BLaER1 treated with 17β-estradiol and CSF1 and Interleukin-3, amounts not matched to agents 10 nM and 100 nM (cell line): ENCODE data around the gene FBXW4.

Source experiments
- H3K27ac ChIP-seq, 11 experiments: shearing (Covaris generic); formaldehyde crosslinking; 2 replicates each; pipeline ENCODE4 v1.8.1; 2022
- H3K27me3 ChIP-seq, 11 experiments: shearing (Covaris generic); formaldehyde crosslinking; 2 replicates each; pipeline ENCODE4 v1.8.1; 2022
- H3K36me3 ChIP-seq, 11 experiments: shearing (Covaris generic); formaldehyde crosslinking; 2 replicates each; pipeline ENCODE4 v1.8.1; 2022
- H3K4me1 ChIP-seq, 10 experiments: shearing (Covaris generic); formaldehyde crosslinking; 2 replicates each; pipeline ENCODE4 v1.8.1; 2022
- H3K4me2 ChIP-seq, 11 experiments: shearing (Covaris generic); formaldehyde crosslinking; 2 replicates each; pipeline ENCODE4 v1.8.1; 2022
- H3K4me3 ChIP-seq, 10 experiments: shearing (Covaris generic); formaldehyde crosslinking; 2 replicates each; pipeline ENCODE4 v1.8.1; 2022
- H3K9ac ChIP-seq, 11 experiments: shearing (Covaris generic); formaldehyde crosslinking; 2 replicates each; pipeline ENCODE4 v1.8.1; 2022
- H3K9me3 ChIP-seq, 11 experiments: shearing (Covaris generic); formaldehyde crosslinking; replicated peaks in 1 of 11; 2 replicates each; pipeline ENCODE4 v1.8.1; 2022
- H4K20me1 ChIP-seq, 11 experiments: shearing (Covaris generic); formaldehyde crosslinking; 2 replicates each; pipeline ENCODE4 v1.8.1; 2022
- Cebpa-rat ChIP-seq, 11 experiments: shearing (Covaris generic); IDR thresholded peaks; 2 replicates each; pipeline ENCODE4 v1.8.1; 2022

Gene FBXW4

GRCh38 chr10:101588879-101589278 is 106.1 kb downstream of the FBXW4 start:
- H3K9ac ChIP-seq: peak overlapping the region in 2 of 11 experiments; percentile 65 to 68; a peak in 2 of 22 replicates
- H3K4me2 ChIP-seq: peak overlapping the region; percentile 70 to 89 (median 81)
- H3K4me3 ChIP-seq: peak overlapping the region; percentile 57 to 79 (median 69); a peak in 19 of 20 replicates
- H3K4me1 ChIP-seq: peaks cover 19 to 39% (median 26%) of the 10 kb centered on the region in 10 experiments; a peak in 18 of 20 replicates
- peaks cover 17 to 35% (median 27%) of the 10 kb centered on the region in 11 experiments for H3K27me3 ChIP-seq
- H4K20me1 ChIP-seq: peaks cover 0 to 6% (median 0%) of the 10 kb centered on the region in 11 experiments; a peak in 1 of 22 replicates
- peaks cover 0 to 11% (median 0%) of the 10 kb centered on the region in 11 experiments; a peak in 5 of 22 replicates for H3K9me3 ChIP-seq
- H3K27ac ChIP-seq: no peak overlapping the region
- H3K36me3 ChIP-seq: peaks cover 0 to 13% (median 0%) of the 10 kb centered on the region in 11 experiments; a peak in 5 of 22 replicates
- TF ChIP-seq Cebpa-rat (IDR thresholded peaks at IDR 0.05): no peak

- H3K27ac ChIP-seq: peak within 1 kb of the TSS in 10 of 11 experiments; percentile 44 to 70 (median 62); a peak in 16 of 22 replicates
- no peak for TF ChIP-seq Cebpa-rat (IDR thresholded peaks at IDR 0.05)
Observed at GRCh38 chr10:101587725-101588653, 107.0 kb downstream of the FBXW4 start, which contains the start of the genes DPCD and POLL. TSS of gene DPCD (plus strand) at chr10:101588321. CDS start at chr10:101588337, 16 bp downstream. TSS of gene POLL (minus strand) at chr10:101588257. CDS start at chr10:101587360, 897 bp downstream.

GRCh38 chr10:101585841-101586240 is 109.1 kb downstream of the FBXW4 start:
- Histone ChIP-seq H3K4me1 (peaks cover 10 to 22% (median 19%) of the 10 kb centered on the region in 10 experiments; a peak in 18 of 20 replicates), H3K9ac (no peak overlapping the region), H3K27me3 (peaks cover 17 to 35% (median 27%) of the 10 kb centered on the region in 11 experiments), H3K9me3 (peaks cover 0 to 11% (median 0%) of the 10 kb centered on the region in 11 experiments; a peak in 5 of 22 replicates), H3K4me2 (no peak overlapping the region), H3K27ac (no peak overlapping the region), H4K20me1 (peaks cover 0 to 6% (median 0%) of the 10 kb centered on the region in 11 experiments; a peak in 1 of 22 replicates), H3K36me3 (peaks cover 0 to 42% (median 8%) of the 10 kb centered on the region in 11 experiments; a peak in 7 of 22 replicates), H3K4me3 (no peak overlapping the region)
- no peak for TF ChIP-seq Cebpa-rat (IDR thresholded peaks at IDR 0.05)

More at GRCh38 chr10:101587725-101588653, 107.0 kb downstream of the FBXW4 start, which contains the start of the genes DPCD and POLL:
- Histone ChIP-seq H3K36me3 (peaks cover 0 to 22% (median 4%) of the 10 kb centered on the region in 11 experiments; a peak in 7 of 22 replicates), H3K9ac (peak within 1 kb of the TSS; percentile 42 to 77 (median 68); a peak in 20 of 22 replicates), H3K4me1 (peaks cover 14 to 30% (median 22%) of the 10 kb centered on the region in 10 experiments; a peak in 18 of 20 replicates), H3K4me3 (peak within 1 kb of the TSS; percentile 57 to 79 (median 69)), H4K20me1 (peaks cover 0 to 6% (median 0%) of the 10 kb centered on the region in 11 experiments; a peak in 1 of 22 replicates), H3K9me3 (peaks cover 0 to 11% (median 0%) of the 10 kb centered on the region in 11 experiments; a peak in 5 of 22 replicates), H3K27me3 (peaks cover 17 to 35% (median 27%) of the 10 kb centered on the region in 11 experiments), H3K4me2 (peak within 1 kb of the TSS; percentile 70 to 89 (median 81))

- H3K27me3 ChIP-seq: no peaks in the 10 kb centered on the region
- no peak overlapping the region for H3K27ac ChIP-seq
- peaks cover 0 to 17% (median 0%) of the 10 kb centered on the region in 11 experiments; a peak in 2 of 22 replicates for H4K20me1 ChIP-seq
- peak overlapping the region in 1 of 11 experiments; percentile 18; a peak in 1 of 22 replicates for H3K9ac ChIP-seq
- no peak overlapping the region for H3K4me2 ChIP-seq
- no peak overlapping the region for H3K4me3 ChIP-seq
- no peaks in the 10 kb centered on the region for H3K9me3 ChIP-seq
- H3K4me1 ChIP-seq: no peaks in the 10 kb centered on the region; a peak in 1 of 20 replicates
- no peak for TF ChIP-seq Cebpa-rat (IDR thresholded peaks at IDR 0.05)
- H3K36me3 ChIP-seq: peaks cover 0 to 69% (median 8%) of the 10 kb centered on the region in 11 experiments; a peak in 8 of 22 replicates
Observed at GRCh38 chr10:101580486-101581399, 114.2 kb downstream of the FBXW4 start.

DNA sequence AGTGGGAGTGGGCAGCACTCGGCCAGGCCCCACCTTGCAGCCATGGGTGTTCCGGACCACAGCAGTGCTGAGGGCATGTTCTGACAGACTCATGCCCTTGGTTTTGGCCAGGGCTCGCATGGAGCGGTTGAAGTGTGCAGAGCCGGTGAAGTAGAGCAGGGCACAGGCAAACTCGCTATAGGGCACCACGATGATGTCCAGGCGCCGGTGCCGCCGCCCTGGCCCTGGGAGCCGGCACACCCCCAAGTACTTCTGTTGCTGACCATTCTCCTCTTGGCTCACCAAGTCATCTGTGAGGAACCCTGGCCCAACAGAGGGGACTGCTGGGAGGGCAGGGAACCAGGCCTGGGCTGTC is 115.5 kb downstream of the FBXW4 start:
- Histone ChIP-seq H3K4me3 (no peak overlapping the region), H4K20me1 (peaks cover 0 to 17% (median 0%) of the 10 kb centered on the region in 11 experiments; a peak in 3 of 22 replicates), H3K9ac (no peak overlapping the region; a peak in 1 of 22 replicates), H3K36me3 (peaks cover 0 to 60% (median 8%) of the 10 kb centered on the region in 11 experiments; a peak in 8 of 22 replicates), H3K27me3 (no peaks in the 10 kb centered on the region), H3K9me3 (no peaks in the 10 kb centered on the region), H3K4me1 (no peaks in the 10 kb centered on the region; a peak in 1 of 20 replicates), H3K4me2 (no peak overlapping the region), H3K27ac (no peak overlapping the region)
- no peak for TF ChIP-seq Cebpa-rat (IDR thresholded peaks at IDR 0.05)

GRCh38 chr10:101578803-101579515 is 116.0 kb downstream of the FBXW4 start:
- Histone ChIP-seq H4K20me1 (peaks cover 0 to 17% (median 0%) of the 10 kb centered on the region in 11 experiments; a peak in 3 of 22 replicates), H3K27ac (no peak overlapping the region), H3K4me1 (no peaks in the 10 kb centered on the region; a peak in 1 of 20 replicates), H3K9ac (no peak overlapping the region), H3K9me3 (no peaks in the 10 kb centered on the region), H3K36me3 (peaks cover 0 to 56% (median 5%) of the 10 kb centered on the region in 11 experiments; a peak in 7 of 22 replicates), H3K4me3 (no peak overlapping the region), H3K4me2 (no peak overlapping the region), H3K27me3 (no peaks in the 10 kb centered on the region)
- TF ChIP-seq Cebpa-rat (IDR thresholded peaks at IDR 0.05): no peak

- H3K4me3 ChIP-seq: no peak overlapping the region
- peaks cover 0 to 17% (median 0%) of the 10 kb centered on the region in 11 experiments; a peak in 3 of 22 replicates for H4K20me1 ChIP-seq
- no peak overlapping the region for H3K9ac ChIP-seq
- peaks cover 0 to 49% (median 4%) of the 10 kb centered on the region in 11 experiments; a peak in 7 of 22 replicates for H3K36me3 ChIP-seq
- H3K9me3 ChIP-seq: peaks cover 0 to 2% (median 0%) of the 10 kb centered on the region in 11 experiments; a peak in 3 of 22 replicates
- H3K4me2 ChIP-seq: no peak overlapping the region
- no peaks in the 10 kb centered on the region for H3K27me3 ChIP-seq
- H3K27ac ChIP-seq: no peak overlapping the region
- no peak for TF ChIP-seq Cebpa-rat (IDR thresholded peaks at IDR 0.05)
- no peaks in the 10 kb centered on the region; a peak in 1 of 20 replicates for H3K4me1 ChIP-seq
Observed at GRCh38 chr10:101578192-101578591, 116.8 kb downstream of the FBXW4 start.
